HepG2 (cell line): ENCODE data around the gene NECTIN2. TPM values are rescaled to one million over a fixed set of nuclear protein-coding genes. Genes with fewer than 3 reads are reported as not detected.

Experiments
- AHR ChIP-seq: IDR thresholded peaks from 2 replicates; pipeline ENCODE4 v1.6.1; 2018; ENCODE audit warnings: missing genetic modification reagents, missing compliant biosample characterization
- FOXO1 ChIP-seq: sonication (generic); formaldehyde crosslinking; IDR thresholded peaks from 2 replicates; pipeline ENCODE4 v1.4.0; 2020; ENCODE audit warnings: missing genetic modification reagents
- JARID2 ChIP-seq: sonication (generic); formaldehyde crosslinking; IDR thresholded peaks from 2 replicates; pipeline ENCODE4 v1.8.1; 2023; ENCODE audit warnings: missing genetic modification reagents, inconsistent platforms; ENCODE audit not compliant: insufficient replicate concordance
- MIER2 ChIP-seq: IDR thresholded peaks from 2 replicates; pipeline ENCODE4 v1.6.1; 2016; ENCODE audit warnings: missing biosample characterization, missing genetic modification reagents
- NR2F1 ChIP-seq, 2 experiments: fragments of 450-650 bp in 1 of 2; formaldehyde crosslinking in 1 of 2; IDR thresholded peaks; 2 replicates each; pipeline versions ENCODE4 v1.5.0 to v1.6.1; 2016 to 2020; ENCODE audit warnings: mild to moderate bottlenecking in 1 of 2, missing compliant biosample characterization in 1 of 2, missing genetic modification reagents in 1 of 2, moderate library complexity in 1 of 2
- PHF21A ChIP-seq: sonication (generic); formaldehyde crosslinking; IDR thresholded peaks from 2 replicates; pipeline ENCODE4 v1.5.0; 2020; ENCODE audit warnings: mild to moderate bottlenecking, missing genetic modification reagents
- REPIN1 ChIP-seq: sonication (generic); formaldehyde crosslinking; IDR thresholded peaks from 2 replicates; pipeline ENCODE4 v1.8.0; 2022; ENCODE audit warnings: missing genetic modification reagents, low read depth, mild to moderate bottlenecking, borderline replicate concordance
- SMC3 ChIP-seq: IDR thresholded peaks from 2 replicates; pipeline ENCODE4 v1.6.1; 2011; ENCODE audit warnings: low read length, improper control_type of control experiment
- SP1 ChIP-seq, 2 experiments: fragments of 450-650 bp in 1 of 2; sonication (generic) in 1 of 2; formaldehyde crosslinking in 1 of 2; IDR thresholded peaks; 2 replicates each; pipeline versions ENCODE4 v1.4.0 to v1.6.1; 2016 to 2020; ENCODE audit warnings: missing genetic modification reagents in 1 of 2
- SRSF1 ChIP-seq: fragments of 200-400 bp; formaldehyde crosslinking; optimal IDR thresholded peaks from 2 replicates; pipeline ENCODE3; 2017; ENCODE audit warnings: mild to moderate bottlenecking, low read depth, low read length, moderate library complexity
- TBP ChIP-seq: sonication (generic); formaldehyde crosslinking; IDR thresholded peaks from 2 replicates; pipeline ENCODE4 v1.5.0; 2020; ENCODE audit warnings: missing genetic modification reagents
- ZBTB38 ChIP-seq: sonication (generic); formaldehyde crosslinking; IDR thresholded peaks from 2 replicates; pipeline ENCODE4 v1.5.1; 2020; ENCODE audit warnings: mild to moderate bottlenecking, missing genetic modification reagents
- ZFP82 ChIP-seq: sonication (generic); formaldehyde crosslinking; IDR thresholded peaks from 2 replicates; pipeline ENCODE4 v1.5.1; 2020; ENCODE audit warnings: mild to moderate bottlenecking, missing genetic modification reagents, borderline replicate concordance
- ZNF224 ChIP-seq: sonication (generic); formaldehyde crosslinking; IDR thresholded peaks from 2 replicates; pipeline ENCODE4 v1.5.0; 2020; ENCODE audit warnings: mild to moderate bottlenecking, missing genetic modification reagents
- polyA plus RNA-seq, 8 experiments: library from polyadenylated mRNA; depleted of rRNA in 3 of 8; stranded (reverse) in 7 of 8; unstranded in 1 of 8; fragments of >200 nt; fragmentation: Illumina TruSeq in 4 of 8; extraction: Trizol in 4 of 8; gene quantifications; 2 replicates each; pipeline versions ENCODE4 v1.2.1 to v1.2.3, GENCODE V29; 2011 to 2016; ENCODE audit warnings: low read depth in 4 of 8, missing spikeins in 1 of 8, mixed read lengths in 1 of 8; ENCODE audit not compliant: insufficient read depth in 1 of 8
- total RNA-seq, 5 experiments: library from RNA; depleted of rRNA; stranded (reverse); fragments of >200 nt; fragmentation: Illumina TruSeq; extraction: Trizol; gene quantifications; 2 replicates each; pipeline ENCODE4 v1.2.3, GENCODE V29; 2016; ENCODE audit warnings: low read depth in 1 of 5
- TF ChIP-seq, protein P1 (sequence below): sonication (generic); formaldehyde crosslinking; IDR thresholded peaks from 2 replicates; pipeline ENCODE4 v1.9.0; 2021; ENCODE audit warnings: missing genetic modification reagents, borderline replicate concordance
- TF ChIP-seq, protein P2 (sequence below): sonication (generic); formaldehyde crosslinking; IDR thresholded peaks from 2 replicates; pipeline ENCODE4 v1.5.0; 2020; ENCODE audit warnings: missing genetic modification reagents
- TF ChIP-seq, protein P3 (sequence below): sonication (generic); formaldehyde crosslinking; IDR thresholded peaks from 2 replicates; pipeline ENCODE4 v1.5.0; 2020; ENCODE audit warnings: mild to moderate bottlenecking, missing genetic modification reagents, moderate library complexity
- TF ChIP-seq, protein P4 (sequence below): IDR thresholded peaks from 2 replicates; pipeline ENCODE4 v1.6.1; 2016
- TF ChIP-seq, protein P5 (sequence below): sonication (generic); formaldehyde crosslinking; IDR thresholded peaks from 2 replicates; pipeline ENCODE4 v1.5.0; 2020; ENCODE audit warnings: missing genetic modification reagents, mild to moderate bottlenecking, borderline replicate concordance
- TF ChIP-seq, protein P6 (sequence below): sonication (generic); formaldehyde crosslinking; IDR thresholded peaks from 2 replicates; pipeline ENCODE4 v1.5.0; 2020; ENCODE audit warnings: mild to moderate bottlenecking, missing genetic modification reagents

NECTIN2 gene
- total and polyA plus RNA-seq, 2 of the 13 experiments (the other 11 are each of a cell fraction or from before 2014, with no cell fraction given) = 75.4 to 114 TPM

DNA sequence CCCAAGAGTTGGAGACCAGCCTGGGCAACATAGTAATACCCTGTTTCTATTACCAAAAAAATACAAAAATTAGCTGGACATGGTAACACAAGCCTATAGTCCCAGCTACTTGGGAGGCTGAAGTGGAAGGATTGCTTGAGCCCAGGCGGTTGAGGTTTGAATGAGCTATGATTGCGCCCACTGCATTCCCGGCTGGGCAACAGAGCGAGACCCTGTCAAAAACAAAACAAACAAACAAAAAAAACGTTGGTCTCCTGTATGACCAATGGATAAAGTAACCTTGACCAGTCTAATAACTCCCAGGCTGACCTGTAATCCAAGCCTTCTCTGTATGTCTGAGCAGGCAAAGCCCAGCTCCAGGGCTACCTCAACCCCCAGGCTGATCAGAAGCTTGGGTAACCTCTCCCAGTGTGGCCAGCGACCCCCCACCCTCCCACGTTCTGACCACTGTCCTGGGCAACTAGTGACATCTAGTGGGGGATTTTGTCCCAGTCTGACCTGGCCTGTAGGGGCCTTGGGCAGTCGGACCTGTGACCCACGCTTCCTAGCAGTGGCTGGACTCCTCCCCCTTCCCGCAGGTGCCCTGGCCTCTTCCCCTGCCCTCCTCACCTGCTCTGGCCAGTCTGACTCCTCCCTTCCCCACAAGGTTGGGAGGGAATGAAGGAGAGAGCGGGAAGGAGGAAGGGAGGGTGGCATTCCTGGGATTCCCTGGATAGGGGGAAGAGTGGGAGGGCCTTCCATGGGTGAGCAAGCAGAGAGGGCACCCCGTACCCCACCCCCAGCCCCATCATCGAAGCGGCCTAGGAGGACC is 38.2 kb upstream of the NECTIN2 start (continued):
- TF ChIP-seq, protein P1, sequence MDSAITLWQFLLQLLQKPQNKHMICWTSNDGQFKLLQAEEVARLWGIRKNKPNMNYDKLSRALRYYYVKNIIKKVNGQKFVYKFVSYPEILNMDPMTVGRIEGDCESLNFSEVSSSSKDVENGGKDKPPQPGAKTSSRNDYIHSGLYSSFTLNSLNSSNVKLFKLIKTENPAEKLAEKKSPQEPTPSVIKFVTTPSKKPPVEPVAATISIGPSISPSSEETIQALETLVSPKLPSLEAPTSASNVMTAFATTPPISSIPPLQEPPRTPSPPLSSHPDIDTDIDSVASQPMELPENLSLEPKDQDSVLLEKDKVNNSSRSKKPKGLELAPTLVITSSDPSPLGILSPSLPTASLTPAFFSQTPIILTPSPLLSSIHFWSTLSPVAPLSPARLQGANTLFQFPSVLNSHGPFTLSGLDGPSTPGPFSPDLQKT = no peak
- TF ChIP-seq REPIN1 (CRISPR knock-in tag) (peak; percentile 70; the same call in 1 of the 2 replicates), TBP (CRISPR knock-in tag) (no peak), AHR (CRISPR knock-in tag) (peak; percentile 38; the same call in 1 of the 2 replicates), JARID2 (CRISPR knock-in tag) (no peak), ZBTB38 (CRISPR knock-in tag) (peak; percentile 74), SP1 (IDR thresholded peaks at IDR 0.05) (no peak), SP1 (CRISPR knock-in tag; IDR thresholded peaks at IDR 0.05) (peak; percentile 60), SMC3 (peak; percentile 63; the same call in 1 of the 2 replicates), FOXO1 (CRISPR knock-in tag) (0 out of 2 replicates have a peak, but pooled peaks have one; percentile 57), ZNF224 (CRISPR knock-in tag) (no peak), MIER2 (CRISPR knock-in tag) (0 out of 2 replicates have a peak, but pooled peaks have one; percentile 16), NR2F1 (CRISPR knock-in tag; IDR thresholded peaks at IDR 0.05) (peak in 1 of 2 experiments; percentile 46; a peak in 1 of 4 replicates), ZFP82 (CRISPR knock-in tag) (no peak), SRSF1 (no peak), PHF21A (CRISPR knock-in tag) (peak; percentile 67)
- TF ChIP-seq, protein P2, sequence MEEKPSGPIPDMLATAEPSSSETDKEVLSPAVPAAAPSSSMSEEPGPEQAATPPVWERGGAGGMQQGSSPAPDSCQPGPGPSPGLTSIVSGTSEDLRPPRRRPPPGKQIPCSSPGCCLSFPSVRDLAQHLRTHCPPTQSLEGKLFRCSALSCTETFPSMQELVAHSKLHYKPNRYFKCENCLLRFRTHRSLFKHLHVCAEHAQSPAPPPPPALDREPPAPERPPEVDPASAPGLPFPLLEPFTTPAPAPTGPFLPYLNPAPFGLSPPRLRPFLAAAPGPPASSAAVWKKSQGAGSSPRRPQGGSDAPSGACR (CRISPR knock-in tag) = no peak; the same call in 1 of the 2 replicates
- TF ChIP-seq, protein P3, sequence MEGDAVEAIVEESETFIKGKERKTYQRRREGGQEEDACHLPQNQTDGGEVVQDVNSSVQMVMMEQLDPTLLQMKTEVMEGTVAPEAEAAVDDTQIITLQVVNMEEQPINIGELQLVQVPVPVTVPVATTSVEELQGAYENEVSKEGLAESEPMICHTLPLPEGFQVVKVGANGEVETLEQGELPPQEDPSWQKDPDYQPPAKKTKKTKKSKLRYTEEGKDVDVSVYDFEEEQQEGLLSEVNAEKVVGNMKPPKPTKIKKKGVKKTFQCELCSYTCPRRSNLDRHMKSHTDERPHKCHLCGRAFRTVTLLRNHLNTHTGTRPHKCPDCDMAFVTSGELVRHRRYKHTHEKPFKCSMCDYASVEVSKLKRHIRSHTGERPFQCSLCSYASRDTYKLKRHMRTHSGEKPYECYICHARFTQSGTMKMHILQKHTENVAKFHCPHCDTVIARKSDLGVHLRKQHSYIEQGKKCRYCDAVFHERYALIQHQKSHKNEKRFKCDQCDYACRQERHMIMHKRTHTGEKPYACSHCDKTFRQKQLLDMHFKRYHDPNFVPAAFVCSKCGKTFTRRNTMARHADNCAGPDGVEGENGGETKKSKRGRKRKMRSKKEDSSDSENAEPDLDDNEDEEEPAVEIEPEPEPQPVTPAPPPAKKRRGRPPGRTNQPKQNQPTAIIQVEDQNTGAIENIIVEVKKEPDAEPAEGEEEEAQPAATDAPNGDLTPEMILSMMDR (CRISPR knock-in tag) = peak; percentile 99
- TF ChIP-seq, protein P4, sequence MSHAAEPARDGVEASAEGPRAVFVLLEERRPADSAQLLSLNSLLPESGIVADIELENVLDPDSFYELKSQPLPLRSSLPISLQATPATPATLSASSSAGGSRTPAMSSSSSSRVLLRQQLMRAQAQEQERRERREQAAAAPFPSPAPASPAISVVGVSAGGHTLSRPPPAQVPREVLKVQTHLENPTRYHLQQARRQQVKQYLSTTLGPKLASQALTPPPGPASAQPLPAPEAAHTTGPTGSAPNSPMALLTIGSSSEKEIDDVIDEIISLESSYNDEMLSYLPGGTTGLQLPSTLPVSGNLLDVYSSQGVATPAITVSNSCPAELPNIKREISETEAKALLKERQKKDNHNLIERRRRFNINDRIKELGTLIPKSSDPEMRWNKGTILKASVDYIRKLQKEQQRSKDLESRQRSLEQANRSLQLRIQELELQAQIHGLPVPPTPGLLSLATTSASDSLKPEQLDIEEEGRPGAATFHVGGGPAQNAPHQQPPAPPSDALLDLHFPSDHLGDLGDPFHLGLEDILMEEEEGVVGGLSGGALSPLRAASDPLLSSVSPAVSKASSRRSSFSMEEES = 0 out of 2 replicates have a peak, but pooled peaks have one; percentile 36
- TF ChIP-seq, protein P5, sequence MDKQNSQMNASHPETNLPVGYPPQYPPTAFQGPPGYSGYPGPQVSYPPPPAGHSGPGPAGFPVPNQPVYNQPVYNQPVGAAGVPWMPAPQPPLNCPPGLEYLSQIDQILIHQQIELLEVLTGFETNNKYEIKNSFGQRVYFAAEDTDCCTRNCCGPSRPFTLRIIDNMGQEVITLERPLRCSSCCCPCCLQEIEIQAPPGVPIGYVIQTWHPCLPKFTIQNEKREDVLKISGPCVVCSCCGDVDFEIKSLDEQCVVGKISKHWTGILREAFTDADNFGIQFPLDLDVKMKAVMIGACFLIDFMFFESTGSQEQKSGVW (CRISPR knock-in tag) = no peak
- TF ChIP-seq, protein P6, sequence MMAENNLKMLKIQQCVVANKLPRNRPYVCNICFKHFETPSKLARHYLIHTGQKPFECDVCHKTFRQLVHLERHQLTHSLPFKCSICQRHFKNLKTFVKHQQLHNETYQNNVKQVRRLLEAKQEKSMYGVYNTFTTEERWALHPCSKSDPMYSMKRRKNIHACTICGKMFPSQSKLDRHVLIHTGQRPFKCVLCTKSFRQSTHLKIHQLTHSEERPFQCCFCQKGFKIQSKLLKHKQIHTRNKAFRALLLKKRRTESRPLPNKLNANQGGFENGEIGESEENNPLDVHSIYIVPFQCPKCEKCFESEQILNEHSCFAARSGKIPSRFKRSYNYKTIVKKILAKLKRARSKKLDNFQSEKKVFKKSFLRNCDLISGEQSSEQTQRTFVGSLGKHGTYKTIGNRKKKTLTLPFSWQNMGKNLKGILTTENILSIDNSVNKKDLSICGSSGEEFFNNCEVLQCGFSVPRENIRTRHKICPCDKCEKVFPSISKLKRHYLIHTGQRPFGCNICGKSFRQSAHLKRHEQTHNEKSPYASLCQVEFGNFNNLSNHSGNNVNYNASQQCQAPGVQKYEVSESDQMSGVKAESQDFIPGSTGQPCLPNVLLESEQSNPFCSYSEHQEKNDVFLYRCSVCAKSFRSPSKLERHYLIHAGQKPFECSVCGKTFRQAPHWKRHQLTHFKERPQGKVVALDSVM (CRISPR knock-in tag) = no peak; the same call in 1 of the 2 replicates
